GM21825 (cell line): ENCODE results near the gene RASA2.
"Not testable (repeated sequence)": the region's sequence is repeated elsewhere in the genome, so short reads cannot be mapped to it uniquely, and the experiment has no call there.

ENCODE experiments used
- ATAC-seq: cut with Tn5 transposase; IDR thresholded peaks from one replicate; pipeline ENCODE4 v1.9.1; 2021; ENCODE audit warnings: mild to moderate bottlenecking, moderate library complexity; ENCODE audit not compliant: unreplicated experiment

RASA2 gene

DNA sequence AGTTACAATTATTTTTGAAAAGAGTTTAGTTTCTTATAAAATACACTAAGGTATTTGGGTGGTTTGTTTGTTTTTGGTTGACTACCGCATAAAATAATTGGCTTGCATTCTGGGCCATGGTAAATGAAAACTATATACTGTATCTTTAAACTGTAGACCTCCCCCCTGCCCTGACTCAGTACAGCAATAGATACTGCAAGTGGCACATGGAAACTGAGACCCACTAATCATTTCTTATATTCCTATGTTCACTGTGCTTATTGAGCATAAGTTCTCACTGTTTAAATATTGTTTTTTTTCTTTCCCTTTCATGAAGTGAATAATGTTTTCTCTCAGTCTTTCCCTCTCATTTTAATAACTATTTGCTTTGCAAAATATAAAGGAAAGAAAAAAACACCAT is 45.8 kb downstream of the RASA2 start:
- no peak for ATAC-seq

DNA sequence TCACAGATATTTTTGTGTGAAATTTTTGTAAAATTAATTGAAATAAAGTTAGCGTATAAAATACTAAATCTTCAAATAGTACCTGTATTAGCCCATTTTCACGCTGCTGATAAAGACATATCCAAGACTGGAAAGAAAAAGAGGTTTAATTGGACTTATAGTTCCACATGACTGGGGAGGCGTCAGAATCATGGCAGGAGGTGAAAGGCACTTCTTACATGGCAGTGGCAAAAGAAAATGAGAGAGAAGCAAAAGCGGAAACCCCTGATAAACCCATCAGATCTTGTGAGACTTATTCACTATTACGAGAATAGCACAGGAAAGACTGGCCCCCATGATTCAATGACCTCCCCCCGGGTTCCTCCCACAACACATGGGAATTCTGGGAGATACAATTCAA is 49.2 kb downstream of the RASA2 start:
- not testable (repeated sequence) for ATAC-seq

DNA sequence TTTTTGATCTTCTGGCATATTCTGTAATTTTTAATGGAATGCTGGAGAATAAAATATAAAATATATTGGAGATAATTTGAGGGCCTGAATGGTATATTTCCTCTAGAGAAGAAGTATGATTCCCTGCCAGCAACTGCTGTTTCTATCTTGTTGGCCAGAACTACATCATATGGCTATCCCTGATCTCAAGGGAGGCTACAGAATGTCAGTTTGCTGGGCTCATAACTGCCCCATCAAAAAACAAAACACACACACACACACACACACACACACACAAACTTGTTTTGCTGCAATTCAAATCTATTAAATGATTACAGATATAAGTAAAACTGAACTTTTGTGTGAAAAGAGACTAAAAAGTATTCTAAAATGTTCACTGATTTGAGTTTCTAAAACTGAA is 51.0 kb downstream of the RASA2 start:
- ATAC-seq: no peak

- no peak for ATAC-seq
These were observed 51.9 kb downstream of the RASA2 start for GRCh38 chr3:141538568-141539240.

DNA sequence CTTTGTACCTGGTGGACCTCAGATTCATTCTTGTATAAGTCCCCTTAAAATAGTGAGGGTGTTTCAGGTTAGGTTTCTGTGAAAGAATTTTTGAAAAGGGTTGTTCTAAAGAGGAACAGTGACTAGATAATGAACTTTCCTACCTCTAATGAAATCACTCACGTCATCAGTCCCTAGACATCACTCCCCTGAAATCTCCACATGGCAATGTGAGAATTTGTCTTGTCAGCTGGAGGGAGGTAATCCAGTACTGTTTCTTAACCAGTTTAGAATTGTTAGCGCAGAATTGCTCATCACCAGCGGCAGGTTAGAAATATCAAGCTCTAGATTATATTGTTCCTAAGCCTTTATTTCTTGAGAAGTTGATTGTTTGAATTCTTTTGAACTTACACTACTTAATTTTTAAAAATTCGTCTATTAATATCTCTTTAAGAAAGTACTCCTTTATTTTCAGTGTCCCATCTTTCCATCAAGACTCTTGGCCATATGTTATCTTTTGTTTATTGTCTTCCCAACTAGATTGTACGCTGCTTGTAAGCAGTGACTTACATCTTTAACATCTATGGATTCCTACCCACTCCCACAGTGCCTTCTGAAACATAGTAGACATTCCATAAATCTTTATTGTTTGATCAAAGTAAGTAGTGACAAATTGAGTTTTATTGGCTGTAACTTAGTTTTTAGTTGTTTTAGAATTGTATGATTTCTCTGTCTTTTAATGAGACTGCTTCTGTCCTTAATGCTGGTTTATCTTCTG is 52.8 kb downstream of the RASA2 start:
- no peak for ATAC-seq

DNA sequence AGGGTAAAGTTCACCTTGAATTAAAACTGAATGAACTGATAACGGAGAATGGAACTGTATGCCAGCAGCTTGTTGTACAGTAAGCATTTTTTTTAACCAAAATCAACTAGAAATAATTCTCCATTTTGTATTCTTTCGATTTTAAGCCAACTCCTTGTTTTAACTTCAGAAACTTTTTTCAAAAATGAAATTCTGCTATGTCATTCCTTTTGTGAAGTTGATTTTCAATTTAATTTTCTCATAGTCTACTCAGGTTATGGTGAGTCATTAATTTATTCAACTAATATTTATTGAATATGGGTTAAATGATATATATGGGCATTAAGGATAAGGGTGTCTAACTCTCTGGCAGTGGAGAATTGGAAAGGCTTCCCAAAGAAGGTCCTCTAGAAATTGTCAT is 53.7 kb downstream of the RASA2 start:
- ATAC-seq: no peak

DNA sequence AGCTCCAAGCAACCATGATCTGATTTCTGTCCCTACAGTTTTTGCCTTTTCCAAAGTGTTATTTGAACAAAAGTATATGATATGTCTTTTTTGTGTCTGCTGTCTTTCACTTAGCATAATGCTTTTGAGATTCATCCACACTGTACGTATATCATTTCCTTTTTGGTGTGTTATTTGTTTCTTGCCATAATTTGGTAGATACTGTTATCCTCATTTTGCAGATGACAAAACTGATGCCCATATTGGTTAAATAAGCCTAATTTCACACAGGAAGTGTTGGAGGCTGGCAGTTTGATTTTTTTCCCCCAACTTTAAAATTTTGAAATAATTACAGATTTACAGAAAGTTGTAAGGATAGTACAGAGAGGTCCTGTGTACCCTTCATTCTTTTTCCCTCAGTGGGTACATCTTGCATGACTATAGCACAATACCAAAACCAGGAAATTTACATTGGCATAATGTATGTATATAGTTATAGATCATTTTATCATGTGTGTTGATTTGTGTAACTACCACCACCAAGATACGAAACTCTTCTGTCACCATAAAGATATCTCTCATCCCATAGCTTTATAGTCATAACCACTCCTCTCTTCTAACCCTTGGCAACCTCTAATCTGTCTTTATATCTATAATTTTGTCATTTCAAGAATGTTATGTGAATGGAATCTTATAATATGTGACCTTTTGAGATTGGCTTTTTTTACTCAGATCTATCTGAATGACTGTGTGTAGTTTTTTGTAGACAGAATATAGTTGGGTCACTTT is 55.6 kb downstream of the RASA2 start:
- no peak for ATAC-seq

DNA sequence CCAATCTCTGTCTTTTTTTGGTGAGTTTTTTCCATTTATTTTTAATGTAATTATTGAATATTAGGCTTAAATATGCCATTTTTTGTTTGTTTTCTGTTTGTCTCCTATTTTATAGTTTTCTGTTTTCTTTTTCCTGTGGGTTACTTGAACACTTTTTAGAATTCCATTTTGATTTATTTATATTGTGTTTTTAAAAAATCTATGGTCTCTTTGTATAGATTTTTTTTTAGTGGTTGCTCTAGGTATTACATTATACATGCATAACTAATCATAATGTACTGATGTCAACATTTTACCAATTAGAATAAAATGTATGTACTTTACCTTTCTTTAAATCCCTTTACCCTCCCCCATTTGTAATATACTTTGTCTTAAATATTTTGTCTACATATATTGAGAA is 56.2 kb downstream of the RASA2 start:
- ATAC-seq: no peak

DNA sequence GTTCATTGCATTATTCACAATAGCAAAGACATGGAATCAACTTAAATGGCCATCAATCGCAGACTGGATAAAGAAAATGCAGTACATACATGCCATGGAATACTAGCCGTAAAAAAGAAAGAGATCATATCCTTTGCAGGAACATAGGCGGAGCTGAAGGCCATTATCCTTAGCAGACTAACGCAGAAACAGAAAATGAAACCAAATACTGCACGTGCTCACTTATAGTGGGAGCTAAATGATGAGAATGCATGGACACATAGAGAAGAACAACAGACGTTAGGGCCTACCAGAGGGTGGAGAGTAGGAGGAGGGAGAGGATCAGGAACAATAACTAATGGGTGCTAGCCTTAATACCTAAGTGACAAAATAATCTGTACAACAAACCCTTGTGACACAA is 57.9 kb downstream of the RASA2 start:
- ATAC-seq: no peak

DNA sequence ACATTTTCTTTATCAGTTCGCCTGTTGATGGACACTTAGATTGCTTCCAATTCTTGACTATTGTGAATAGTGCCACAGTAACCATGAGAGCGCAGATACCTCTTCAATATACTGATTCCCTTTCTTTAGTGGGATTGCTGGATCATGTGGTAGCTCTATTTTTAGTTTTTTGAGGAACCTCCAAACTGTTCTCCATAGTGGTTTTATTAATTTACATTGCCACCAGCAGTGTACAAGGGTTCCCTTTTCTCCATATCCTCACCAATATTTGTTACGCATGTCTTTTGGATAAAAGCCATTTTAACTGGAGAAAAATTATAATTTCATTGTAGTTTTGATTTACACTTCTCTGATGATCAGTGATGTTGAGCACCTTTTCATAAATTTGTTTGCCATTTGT is 59.3 kb downstream of the RASA2 start:
- ATAC-seq: no peak

GRCh38 chr3:141546586-141546985 is 59.8 kb downstream of the RASA2 start:
- no peak for ATAC-seq

- ATAC-seq: no peak
These were observed 61.0 kb downstream of the RASA2 start for GRCh38 chr3:141547791-141548190.

GRCh38 chr3:141550926-141551665 is 64.3 kb downstream of the RASA2 start:
- ATAC-seq: no peak

GRCh38 chr3:141552440-141552991 is 65.7 kb downstream of the RASA2 start:
- no peak for ATAC-seq

- no peak for ATAC-seq
These were observed 66.2 kb downstream of the RASA2 start for GRCh38 chr3:141553055-141553454.

- no peak for ATAC-seq
These were observed 69.2 kb downstream of the RASA2 start for GRCh38 chr3:141556034-141556433.

DNA sequence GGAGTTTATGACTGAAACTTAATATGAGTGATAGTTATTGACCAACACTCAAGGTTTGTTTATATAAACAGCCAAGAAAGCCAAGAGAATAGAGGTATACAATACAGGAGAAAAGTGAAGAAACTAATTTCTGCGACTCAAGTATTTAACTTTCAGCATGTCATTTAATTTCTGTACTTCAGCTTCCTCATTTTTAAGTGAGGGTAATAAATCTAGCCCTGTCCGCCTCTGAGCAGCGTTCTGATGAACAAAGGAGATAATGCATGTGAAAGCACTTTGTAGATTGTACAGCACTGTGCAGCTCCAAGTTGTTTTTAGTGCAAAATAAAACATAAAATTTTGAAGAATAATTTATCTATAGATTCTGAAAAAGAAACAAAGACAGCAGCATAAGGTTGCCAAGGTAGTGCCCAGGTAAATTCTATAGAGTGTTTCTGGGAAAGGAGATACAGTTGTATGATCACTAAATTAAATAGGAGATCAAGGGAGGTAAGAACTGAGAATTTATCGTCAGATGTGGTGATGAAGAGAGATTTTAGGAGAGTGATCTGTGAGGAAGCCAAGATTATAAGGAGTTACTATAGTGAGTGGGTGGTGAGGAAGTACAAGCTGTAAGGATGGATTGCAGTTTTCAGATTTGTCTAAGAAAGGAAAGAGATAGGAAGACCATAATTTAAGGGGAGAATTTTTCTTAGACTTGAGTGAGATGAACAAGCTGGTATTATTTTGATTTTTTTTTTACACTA is 71.3 kb downstream of the RASA2 start:
- ATAC-seq: no peak

- ATAC-seq: no peak
These were observed 74.7 kb downstream of the RASA2 start for GRCh38 chr3:141561426-141562034.

DNA sequence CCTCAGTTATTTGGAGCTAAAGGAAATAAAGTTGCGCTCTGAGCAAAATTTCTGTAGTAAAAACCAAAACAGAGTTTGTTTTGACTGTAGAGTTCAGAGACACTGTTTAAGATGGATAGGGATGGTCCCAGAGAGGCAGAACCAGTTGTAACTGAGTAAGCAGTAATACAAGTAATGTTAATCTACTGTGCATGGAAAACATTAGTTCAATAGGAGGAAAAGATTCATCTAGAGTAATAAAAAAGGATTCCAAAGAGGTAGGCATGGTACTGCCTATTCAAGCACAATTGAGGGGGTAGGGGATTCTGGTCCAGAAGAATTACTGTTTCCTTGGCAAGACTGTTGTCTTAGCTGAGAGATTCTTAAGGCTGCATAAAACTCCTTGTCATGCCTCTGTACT is 77.4 kb downstream of the RASA2 start:
- no peak for ATAC-seq

DNA sequence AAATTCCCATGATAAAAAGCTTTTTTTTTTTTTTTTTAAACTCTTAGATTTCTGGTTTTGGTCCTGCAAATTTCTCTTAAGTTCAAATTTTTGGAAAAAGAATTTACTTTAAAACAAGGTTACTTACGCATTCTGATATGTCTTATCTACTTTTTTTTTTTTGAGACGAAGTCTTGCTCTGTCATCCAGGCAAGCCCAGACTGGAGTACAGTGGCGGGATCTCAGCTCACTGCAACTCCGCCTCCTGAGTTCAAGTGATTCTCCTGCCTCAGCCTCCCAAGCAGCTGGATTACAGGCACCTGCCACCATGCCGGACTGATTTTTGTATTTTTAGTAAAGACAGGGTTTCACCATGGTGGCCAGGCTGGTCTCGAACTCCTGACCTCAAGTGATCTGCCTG is 83.2 kb downstream of the RASA2 start:
- no peak for ATAC-seq
